ENCODE data around the gene CCDC174.

CCDC174 gene

DNA sequence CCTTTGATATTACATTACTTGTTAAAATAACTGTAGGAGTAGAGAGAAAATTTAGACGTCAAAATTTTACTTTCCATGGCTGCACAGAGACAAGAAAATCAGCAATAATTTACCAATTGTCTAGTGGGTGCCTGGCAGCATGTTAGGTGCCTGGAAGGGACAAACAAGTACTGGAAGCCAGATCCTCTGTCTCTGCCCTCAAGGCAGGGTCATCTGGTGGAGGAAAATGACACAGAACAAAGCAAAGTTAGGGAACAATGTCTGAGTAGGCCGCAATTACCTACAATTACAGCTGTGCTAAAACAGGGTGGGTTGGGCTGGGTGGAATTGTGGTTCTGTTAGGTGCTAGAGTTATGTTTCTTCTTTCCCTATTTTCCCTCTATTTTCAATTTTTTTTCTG, 7.4 kb downstream of the CCDC174 start:
- DNase-seq, result no peak

DNA sequence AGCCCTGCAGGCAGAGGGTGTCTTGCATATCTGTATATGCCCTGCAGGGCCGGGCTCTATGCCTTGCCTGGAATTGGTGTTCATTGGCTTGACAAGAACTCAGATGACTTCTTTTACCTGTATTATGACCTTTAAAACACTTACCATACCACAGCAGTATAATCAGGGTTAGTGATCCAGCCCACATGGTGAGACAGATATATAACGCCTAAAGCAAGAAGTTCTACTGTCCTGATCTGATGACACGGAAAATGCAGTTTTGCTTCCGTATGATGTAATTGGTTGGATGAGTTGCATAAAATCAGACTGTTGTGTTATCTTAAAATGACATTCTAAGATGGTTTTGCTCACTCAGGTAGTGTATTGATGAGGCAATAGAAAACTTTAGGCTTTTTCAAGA, 9.4 kb downstream of the CCDC174 start:
- no peak for DNase-seq

DNA sequence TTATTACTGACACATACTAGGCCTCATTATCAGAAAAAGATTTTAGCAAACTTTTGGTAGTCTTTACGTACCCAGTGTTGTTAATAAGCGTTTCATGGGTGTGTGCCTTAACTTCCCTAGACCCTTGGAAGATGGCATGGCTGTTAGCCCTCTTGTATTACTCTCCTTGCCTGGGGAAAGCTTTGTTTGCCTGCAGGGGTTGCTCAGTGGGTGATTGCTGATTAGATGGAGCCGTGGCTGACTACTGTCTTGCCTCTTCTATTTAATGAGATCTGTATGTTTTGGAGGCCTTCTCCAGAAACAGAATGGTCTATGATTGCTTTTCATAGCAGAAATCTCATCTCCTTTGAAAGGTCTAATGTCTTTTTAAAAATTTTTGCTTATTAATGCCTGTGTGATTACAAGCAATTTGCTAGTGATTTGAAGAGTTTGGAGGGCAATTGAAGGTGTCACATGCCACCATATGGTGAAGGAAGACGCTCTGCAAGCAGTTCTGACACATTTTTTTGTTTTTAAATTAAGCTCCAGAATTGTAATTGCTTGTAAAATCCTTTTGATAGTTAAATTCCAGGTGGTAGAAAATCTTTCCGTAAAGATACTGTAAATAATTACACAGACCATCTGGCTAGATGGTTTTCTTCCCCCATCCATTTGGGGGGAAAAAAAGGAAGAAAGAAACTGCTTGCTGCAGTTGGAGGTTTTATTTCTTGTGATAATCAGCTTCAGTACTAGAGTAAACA, 12.0 kb downstream of the CCDC174 start:
- DNase-seq, result no peak

DNA sequence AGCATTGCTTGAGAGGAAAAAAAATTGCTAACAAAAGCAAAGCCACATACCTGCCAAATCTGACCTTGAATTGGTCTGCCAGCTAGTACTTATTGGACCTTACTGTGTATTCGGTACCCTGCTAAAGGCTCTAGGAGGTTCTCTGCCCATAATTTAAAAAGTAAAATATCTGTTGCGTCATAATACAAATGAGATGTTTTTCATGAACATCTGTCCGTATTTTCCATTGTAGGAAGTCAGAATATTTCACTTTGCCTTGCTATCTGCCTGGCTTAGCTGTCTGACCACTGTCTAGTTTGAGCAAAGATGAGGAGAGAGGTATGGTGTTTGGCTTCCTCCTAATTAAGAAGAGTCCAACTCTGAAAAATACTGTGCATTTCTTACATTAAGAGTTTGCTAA, 12.6 kb downstream of the CCDC174 start:
- DNase-seq, result no peak

DNA sequence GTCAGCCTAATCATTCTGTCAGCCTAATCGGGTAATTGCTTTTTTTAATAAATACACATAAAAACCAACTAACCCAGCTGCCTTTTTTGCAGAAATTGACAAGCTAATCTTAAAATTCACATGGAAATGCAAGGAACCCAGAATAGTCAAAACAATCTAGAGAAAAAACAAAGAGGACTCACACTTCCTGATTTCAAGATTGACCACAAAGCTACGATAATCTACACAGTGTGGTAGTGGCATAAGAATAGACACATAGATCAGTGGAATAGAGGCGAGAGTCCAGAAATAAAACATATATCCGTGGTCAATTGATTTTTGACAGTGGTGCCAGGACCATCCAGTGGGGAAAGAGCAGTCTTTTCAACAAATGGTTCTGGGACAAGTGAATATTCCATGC, 21.0 kb downstream of the CCDC174 start:
- DNase-seq, result no peak

DNA sequence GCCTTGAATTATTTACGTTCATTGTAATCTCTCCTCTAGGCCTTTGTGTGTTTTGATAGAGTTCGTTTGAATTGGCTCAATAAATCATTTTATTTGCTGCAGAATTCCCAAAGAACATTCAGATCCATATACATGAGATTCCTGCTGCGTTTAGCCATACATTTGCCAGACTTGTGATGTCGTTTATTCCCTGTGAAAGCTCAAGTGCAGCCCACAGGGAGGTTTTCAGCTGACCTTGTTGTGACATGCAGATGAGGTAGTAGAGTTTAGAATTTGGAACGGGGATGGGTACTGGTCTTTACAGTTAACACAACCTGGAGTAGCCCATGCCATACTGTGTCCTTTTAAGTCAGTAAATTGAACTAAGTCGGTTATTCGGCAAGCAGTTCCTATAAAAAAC, 23.3 kb downstream of the CCDC174 start, which contains the start of gene C3orf20:
C3orf20 (plus strand) TSS at position 301 of the 400 bp plus-strand sequence. CDS start 7,573 bp downstream, outside the sequence.
- no peak for DNase-seq

DNA sequence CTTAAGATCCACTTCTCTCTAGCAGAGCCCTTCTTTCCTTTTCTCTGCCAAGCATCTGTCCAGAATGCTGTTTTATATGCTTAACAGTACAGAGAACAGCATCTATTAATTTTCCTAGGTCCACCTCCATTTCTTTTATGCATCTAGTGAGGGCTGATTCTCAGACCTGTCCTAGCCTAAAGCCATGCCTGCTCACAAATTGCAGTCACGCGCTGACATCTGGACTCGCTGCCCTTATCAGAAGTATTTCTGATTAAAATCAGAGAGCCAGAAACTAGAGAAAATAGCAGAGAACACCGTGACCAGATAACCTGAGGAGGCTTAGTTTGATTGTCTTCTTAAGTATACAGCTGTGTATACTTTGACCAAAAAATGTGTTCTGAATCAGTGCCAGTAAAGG, 25.3 kb downstream of the CCDC174 start:
- no peak for DNase-seq

DNA sequence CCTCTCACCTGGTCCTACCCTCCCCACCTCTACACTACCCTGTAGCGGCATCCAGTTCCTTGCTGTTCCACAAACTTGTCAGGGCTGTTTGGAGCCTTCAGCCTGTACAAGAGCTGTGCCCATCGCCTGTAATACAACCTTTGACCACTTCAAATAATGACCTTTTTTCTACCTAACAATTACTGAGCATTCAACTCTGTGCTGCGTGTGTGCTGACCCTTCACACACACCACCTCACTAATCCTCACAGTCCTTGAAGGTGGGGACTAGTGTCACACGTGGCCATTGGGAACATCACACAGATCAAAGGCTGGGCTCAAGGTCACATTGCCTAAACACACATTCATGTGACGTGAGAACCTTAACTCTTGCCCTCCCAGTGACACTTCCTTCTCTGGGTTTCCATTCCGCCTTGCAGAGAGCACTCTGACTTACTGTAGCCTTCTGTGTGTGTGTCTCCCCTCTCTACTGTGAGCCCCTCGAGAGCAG, 26.5 kb downstream of the CCDC174 start:
- DNase-seq, result no peak

DNA sequence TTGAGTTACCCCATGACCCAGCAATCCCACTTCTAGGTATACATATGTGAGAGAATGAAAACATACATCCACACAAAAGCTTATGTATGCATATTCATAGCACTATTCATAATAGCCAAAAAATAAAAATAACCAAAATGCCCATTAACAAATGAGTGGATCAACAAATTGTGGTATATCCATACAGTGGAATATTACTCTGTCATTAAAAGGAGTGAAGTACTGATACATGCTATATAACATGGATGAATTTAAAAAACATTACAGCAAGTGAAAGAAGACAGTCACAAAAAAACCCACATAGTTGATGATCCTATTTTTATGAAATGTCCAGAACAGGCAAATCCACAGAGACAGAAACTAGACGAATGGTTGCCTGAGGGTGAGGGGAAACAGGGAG, 28.6 kb downstream of the CCDC174 start:
- no peak for DNase-seq

DNA sequence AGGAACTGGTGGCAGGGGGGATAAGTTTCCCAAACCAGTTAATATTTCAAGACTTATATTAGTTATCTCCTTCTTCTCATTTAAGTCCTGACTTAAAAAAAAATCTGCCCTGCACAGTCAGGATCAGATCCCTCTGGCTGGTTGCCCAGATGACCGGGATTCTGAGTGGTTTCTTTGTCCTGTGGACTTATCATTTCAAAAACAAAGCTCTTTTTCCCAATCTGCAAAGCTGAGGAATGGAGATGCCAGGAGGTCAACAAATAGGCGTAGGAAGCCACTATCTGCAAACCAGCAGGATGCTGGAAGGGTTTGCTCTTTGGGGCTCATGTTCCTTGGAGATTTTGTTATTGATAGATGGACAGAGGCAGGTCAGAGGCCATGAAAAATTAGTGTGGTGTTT, 29.2 kb downstream of the CCDC174 start:
- no peak for DNase-seq

DNA sequence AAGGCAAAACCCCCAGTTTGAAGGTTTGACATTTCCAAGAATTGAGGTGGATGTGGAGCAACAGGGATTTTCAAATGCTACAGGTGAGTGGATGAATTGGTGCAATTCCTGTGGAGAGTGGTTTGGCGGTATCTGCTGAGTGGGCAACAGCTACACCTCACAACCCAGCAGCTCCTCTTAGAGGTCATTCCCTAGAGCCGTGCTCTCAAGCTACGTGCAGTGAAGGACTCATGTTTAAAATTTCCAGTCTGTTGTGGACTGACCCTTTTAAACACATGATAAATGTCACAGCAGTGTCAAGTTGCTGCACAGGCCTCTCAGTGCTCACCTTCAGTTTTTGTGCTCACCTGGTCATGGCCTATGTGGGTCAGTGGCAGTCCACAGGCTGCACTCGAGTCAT, 32.9 kb downstream of the CCDC174 start:
- DNase-seq, result no peak

DNA sequence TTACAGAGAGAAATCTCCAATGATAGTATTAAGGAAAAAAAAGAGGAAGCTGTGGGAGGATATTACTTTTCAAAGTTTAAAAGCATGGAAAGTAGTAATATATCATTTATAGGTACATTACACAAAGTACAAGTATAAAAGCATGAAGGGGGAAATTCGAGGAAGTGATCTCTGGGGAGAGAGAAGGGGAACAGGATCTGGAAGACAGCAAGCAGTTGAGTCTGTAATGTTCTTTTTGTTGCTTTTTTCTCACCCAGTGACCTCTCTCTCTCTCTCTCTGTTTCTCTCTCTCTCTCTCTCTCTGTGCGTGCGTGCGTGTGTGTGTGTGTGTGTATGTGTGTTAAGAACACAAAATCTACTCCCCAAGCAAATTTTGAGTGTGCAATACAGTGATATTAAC, 33.6 kb downstream of the CCDC174 start:
- no peak for DNase-seq

DNA sequence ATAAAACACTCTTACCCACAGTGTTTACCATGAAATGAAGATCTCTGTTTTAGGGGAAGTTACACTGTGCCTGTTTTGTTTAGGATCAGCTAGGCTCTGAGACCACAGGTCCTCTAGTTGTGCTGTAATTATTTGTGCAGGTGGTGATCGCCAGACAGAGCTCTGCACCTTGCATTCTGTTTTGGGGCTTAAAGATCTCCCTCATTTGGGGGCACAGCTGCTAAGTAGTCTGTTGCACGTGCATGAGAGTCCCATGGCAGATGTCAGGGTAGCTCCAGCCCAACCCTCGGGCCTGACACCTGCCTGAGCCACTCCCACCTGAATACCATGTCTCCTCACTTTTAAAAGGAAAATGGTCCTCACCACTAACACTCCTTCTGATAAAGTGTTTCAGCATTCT, 35.8 kb downstream of the CCDC174 start:
- DNase-seq, result no peak

DNA sequence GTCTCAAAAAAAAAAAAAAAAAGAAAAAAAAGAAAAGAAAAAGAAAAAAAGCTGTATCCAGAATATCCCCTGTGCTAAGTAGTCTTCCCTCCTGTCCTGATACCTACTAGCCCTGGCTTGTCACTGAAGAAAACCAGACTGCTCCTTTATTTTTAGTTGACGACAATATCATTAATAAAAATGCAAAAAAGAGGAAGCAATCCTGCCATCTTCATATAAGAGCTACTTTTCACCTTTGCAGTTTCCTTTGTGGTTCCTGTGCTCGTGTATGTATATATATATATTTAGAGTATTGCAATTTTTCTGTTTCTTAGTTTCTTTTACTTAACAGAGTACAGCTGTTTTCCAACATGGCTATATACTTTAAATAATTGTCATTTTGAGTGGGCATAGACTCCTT, 37.0 kb downstream of the CCDC174 start:
- no peak for DNase-seq

DNA sequence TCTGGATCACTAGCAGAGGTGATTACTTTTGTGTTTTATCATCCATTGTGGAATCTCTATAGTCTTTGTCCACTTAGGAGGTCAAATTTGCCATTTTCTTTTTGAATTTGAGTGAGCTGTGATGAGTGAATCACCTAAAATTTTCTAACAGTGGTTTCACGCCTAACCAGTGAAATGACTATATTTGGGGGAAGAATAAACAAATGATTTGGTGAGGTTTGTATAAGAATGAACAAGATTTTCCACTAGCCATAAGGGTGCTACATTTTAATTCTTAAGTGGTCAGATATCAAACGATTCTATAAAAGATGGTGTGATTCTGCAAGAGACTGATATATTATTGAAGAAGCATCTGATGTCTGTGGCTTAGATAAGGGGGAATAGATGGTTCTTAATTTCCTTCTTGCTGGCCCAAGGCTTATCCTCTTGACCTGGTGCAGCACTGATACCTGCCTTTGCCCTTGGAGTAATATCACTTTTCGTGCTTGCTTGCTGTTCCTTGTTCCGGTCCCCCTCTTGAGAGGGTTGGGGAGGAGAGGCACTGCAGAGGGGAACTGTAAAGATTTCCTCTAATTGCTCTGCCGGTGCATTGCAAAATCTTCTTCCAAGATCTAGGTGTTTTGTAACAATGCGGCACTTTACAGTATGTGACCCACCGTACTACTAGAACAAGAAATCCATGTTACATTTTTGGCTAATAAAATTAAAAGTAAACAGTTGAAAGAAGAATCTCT, 37.9 kb downstream of the CCDC174 start:
- no peak for DNase-seq

DNA sequence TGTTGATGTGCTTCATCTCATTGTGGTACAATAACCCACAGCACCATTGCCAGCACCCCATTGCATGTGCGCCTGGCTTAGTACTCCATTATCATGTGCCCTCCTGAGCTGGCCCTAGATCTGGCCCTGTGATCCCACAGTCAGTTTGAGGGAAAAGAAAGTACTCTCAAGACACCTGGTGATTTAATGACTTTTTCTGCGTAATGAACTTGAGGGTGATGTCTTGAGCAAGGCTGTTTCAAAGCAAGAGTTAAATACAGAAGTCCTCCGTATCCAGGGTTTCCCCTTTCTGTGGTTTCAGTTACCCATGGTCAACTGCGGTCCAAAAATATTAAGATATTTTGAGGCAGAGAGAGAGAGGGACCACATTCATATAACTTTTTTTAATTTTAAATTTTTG, 39.7 kb downstream of the CCDC174 start:
- DNase-seq, result no peak

DNA sequence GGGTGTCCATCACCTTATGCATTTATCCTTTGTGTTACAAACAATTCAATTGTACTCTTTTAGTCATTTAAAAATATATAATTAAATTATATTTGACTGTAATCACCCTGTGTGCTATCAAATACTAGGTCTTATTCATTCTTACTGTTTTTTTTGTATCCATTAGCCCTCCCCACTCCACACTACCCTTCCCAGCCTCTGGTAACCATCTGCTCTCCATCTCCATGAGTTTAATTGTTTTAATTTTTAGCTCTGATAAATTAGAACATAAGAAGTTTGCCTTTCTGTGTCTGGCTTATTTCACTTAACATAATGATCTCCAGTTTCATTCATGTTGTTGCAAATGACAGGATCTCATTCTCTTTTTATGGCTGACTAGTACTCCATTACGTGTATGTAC, 40.2 kb downstream of the CCDC174 start:
- DNase-seq, result no peak

DNA sequence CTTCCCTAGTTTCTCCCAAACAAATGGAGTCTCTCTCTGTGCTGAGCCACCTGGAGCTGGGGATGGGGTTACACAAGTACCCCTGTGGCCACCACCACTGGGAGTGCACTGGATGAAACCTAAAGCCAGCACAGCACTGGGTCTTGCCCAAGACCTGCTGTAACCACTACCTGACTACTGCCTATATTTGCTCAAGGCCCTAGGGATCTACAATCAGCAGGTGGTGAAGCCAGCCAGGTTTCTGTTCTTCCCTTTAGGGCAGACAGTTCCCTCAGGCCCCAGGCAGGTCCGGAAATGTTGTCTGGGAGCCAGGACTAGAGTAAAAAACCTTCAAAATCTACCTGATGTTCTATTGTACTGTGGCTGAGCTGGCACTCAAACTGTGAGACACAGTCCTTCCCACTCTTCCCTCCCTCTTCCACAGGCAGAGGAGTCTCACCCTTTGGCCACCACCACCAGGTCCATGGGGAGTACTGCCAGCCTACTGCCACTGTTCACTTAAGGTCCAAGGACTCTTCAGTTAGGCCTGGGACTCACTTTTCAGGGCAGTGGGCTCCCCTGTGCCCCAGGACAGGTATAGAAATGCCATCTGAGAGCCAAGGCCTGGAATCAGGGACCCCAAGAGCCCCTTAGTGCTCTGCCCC, 47.2 kb downstream of the CCDC174 start:
- DNase-seq, result no peak

DNA sequence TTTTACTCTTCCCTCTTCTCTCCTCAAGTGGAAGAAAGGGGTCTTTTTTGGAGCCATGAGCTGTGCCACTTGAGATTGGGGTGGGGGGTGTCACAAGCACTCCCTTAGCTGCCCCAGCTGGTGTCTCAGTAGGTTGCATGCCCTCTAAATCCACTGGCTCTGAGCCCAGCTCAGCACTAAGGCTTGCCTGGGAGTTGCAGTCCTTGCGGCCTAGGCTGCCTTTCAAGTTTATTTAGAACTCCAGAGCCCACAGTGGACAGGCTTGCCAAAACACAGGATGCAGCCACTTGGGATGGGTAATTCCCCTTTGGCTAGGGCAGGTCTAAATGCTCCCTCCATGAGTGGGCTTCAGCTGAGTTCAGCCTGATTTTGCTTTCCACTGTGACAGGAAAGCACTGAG, 48.1 kb downstream of the CCDC174 start:
- DNase-seq, result no peak

DNA sequence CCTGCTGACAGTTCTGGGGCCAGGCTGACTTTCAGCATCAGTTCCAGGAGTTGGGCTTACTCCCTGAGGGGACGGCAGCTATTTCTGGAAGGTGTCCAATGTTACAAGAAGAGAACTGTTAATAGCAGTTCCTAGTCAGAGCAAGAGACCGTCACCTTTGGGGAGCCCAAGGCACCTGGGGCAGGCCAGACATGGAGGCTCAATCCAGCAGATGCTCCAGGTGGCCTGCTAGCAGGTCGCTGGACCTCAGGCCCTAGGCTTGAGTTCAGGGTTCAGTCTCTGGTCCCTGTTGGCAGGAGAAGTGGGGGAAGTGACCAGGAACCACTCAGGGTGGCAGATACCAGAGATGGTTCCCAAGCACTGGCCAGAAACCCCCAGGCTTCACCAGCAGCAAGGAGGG, 49.3 kb downstream of the CCDC174 start:
- no peak for DNase-seq

DNA sequence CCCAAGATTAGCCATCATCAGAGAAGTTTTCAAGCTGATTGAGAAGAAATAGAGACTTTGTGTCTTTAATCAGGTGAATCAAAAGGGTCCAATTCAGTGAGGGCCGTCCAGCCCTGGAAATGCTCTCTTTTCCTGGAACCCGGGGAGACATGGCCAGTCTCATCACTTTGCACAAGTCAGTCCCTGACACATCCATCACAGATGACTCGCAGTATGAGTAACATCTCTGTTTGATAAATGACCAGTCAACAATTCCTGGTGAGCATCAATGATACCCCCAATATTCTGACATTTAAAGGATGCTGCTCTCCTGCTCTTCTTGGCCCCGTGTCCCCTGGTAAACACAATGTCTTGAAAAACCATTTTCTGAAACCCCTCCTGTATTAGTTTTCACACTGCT, 50.1 kb downstream of the CCDC174 start:
- DNase-seq, result no peak

DNA sequence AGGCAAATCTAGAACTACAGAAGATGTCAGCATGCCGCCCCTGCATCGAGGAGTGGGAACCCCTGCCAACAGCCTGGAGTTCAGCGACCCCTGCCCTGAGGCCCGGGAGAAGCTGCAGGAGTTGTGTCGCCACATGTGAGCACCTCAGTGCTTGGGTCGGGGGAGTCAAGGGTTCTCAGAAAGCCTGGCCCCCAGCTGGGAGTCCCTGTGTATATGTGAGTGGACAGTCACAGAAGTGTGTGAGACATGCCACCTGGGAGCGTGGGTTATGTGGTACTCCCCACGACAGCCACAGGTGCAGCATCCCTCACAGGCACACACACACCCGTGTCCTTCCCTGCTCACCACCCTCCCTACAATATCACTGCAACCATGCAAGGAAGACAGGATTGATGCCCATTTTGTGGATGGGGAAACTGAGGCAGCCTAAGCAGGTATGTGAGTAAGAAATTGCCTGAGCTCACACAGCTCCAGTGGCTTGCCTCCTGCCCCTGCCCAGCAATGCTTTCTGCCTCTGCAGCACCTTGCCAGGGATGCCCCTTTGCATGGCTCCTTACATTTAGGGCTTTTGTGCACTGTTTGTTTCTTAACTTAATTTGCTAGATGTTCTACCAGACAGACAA, 51.7 kb downstream of the CCDC174 start:
- no peak for DNase-seq

DNA sequence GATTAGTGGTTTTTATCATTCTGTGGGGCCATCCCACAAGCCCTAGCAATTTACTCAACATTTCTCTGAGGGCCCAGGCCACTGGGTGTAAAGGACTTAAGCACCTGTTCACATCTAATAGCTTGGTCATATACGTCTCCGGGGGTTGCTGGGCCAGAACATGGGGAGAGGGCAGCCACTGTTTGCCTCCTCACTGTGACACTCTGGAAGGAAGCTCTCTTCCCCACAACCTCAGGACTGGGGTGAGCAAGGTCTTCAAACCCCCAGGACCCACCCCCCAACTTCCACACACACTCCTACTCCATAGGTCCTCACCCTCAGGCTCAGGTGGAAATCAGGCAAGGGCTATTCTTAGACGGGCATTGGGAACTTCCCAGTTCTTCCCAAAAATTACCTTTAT, 52.2 kb downstream of the CCDC174 start:
- no peak for DNase-seq

DNA sequence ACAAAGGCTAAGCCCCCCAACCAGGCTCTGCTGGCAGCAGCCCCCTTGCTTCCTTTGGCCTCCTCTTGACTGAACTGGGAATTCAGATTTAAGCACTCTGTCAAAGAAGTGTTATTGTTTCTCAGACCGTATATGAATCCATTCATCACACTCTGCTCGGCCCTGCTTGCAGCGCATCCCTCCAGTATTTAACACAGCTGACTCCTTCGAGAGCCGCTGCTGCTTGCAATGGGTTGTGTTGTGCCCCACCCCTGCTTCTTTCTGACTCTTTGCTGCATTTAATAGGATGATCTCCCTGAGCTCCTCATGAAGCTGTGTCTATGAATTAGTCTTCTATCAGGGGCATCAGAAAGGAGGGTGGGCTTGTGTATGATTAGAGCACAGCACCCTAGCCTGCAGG, 54.5 kb downstream of the CCDC174 start:
- DNase-seq, result no peak
